ENCODE measurements around the gene CMTR2.

CMTR2 gene, protein sequence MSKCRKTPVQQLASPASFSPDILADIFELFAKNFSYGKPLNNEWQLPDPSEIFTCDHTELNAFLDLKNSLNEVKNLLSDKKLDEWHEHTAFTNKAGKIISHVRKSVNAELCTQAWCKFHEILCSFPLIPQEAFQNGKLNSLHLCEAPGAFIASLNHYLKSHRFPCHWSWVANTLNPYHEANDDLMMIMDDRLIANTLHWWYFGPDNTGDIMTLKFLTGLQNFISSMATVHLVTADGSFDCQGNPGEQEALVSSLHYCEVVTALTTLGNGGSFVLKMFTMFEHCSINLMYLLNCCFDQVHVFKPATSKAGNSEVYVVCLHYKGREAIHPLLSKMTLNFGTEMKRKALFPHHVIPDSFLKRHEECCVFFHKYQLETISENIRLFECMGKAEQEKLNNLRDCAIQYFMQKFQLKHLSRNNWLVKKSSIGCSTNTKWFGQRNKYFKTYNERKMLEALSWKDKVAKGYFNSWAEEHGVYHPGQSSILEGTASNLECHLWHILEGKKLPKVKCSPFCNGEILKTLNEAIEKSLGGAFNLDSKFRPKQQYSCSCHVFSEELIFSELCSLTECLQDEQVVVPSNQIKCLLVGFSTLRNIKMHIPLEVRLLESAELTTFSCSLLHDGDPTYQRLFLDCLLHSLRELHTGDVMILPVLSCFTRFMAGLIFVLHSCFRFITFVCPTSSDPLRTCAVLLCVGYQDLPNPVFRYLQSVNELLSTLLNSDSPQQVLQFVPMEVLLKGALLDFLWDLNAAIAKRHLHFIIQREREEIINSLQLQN

DNA sequence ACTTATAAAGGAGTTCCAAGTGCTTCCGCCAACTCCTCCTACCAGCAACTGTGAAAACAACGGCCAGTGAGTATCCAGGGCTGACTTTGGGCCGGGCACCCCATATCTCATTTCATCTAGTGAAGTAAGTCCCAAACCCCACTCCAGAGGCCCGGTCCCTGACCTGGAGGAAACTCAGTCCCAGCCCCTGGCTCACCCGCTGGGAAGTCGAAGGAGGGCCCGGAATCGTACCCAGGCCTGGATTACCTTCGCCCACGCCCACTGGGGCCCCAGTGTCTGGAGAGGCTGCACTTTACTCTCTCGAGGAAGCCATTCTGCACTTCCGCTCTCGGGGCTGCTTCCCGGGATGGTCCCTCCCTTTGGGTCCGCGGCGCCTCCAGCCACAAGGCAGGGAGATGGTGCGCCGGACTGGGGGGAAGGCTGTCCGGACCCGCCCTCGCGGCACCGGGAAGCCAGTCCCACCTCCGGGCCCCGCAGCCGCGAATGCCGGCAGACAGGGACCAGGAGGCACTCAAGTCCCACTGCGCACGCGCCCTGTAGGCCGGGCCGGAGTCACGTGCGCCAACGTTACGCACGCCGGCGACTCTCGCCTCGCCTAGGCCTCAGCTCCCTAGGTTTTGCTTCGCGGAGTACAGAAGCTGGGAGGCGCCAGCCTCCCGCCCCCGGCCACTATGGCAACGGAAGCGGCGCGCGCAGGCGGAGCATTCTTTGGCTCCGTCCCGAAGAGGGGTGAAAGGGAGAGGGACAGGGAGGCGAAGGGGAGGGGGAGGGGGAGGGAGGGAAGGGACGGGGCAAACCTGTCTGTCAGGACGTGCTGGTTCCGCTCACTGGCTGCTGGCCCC, at the start of gene CMTR2:
CMTR2 (minus strand) TSS at position 513 of the 842 bp plus-strand sequence. CDS start 3,482 bp downstream, outside the sequence.
- TF ChIP-seq, protein P1, sequence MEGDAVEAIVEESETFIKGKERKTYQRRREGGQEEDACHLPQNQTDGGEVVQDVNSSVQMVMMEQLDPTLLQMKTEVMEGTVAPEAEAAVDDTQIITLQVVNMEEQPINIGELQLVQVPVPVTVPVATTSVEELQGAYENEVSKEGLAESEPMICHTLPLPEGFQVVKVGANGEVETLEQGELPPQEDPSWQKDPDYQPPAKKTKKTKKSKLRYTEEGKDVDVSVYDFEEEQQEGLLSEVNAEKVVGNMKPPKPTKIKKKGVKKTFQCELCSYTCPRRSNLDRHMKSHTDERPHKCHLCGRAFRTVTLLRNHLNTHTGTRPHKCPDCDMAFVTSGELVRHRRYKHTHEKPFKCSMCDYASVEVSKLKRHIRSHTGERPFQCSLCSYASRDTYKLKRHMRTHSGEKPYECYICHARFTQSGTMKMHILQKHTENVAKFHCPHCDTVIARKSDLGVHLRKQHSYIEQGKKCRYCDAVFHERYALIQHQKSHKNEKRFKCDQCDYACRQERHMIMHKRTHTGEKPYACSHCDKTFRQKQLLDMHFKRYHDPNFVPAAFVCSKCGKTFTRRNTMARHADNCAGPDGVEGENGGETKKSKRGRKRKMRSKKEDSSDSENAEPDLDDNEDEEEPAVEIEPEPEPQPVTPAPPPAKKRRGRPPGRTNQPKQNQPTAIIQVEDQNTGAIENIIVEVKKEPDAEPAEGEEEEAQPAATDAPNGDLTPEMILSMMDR (IDR thresholded peaks at IDR 0.05; ENCODE audit: low read depth, low read length), result no peak
- DNase-seq (ENCODE audit: extremely low read depth, low read depth), result peak; percentile 93

DNA sequence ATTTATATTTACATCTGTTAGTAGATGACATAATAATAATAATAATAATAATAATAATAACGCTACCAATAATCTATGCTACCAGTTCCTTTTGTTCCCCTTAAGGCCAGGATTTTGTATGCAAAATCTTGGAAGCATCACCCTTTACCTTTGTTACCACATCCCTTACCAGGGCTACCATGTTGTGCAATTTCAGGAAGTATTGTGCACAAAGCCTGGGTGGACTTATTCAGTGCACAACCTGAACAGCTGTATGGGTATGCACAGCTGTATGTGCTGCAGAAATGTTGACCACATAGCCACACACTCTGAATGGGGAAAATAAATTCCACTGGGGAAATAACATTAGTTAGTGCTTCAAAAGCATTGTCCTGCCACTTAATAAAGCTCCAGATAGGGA, 49.4 kb upstream of the CMTR2 start:
- TF ChIP-seq, protein P1 (IDR thresholded peaks at IDR 0.05; ENCODE audit: low read depth, low read length), result no peak
- DNase-seq (ENCODE audit: extremely low read depth, low read depth), result no peak

DNA sequence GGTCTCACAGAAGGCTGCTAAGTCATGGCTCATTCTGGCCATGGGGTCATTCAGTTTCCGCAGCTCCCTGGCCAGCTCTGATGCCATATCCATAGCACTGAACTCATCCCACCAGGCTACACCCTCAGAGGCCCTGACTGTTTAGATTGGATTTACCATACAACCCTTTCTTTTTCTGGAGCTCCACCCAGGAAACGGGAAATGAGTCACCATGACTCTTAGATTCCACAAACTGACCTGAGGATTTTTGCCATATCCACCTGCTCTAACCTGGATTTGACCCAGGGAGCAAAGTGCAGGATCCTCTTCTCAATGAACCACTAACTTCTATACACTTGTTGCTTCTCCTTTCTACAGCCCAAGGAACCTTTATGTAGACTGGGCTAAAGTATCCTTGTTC, 49.0 kb upstream of the CMTR2 start:
- no peak for DNase-seq (ENCODE audit: extremely low read depth, low read depth)
- TF ChIP-seq, protein P1 (IDR thresholded peaks at IDR 0.05; ENCODE audit: low read depth, low read length), result no peak

DNA sequence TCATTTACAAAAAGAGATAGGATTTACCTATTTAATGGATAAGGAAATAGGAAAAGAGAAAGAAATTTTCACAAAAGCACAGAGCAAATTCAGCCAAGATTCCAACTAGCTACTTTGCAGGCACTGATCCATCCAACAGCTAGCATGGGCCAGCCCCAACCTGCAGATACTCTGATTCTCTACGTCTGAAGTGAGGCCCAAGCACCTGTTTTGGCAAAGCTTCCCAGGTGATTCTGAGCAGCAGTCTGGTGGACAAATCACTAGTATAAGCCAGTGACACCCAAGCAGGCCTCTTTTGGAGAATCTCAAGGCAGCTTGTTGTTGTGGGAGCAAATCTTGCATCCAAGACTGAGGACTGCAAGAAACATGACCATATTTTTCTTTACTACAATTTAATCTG, 48.4 kb upstream of the CMTR2 start:
- TF ChIP-seq, protein P1 (IDR thresholded peaks at IDR 0.05; ENCODE audit: low read depth, low read length), result no peak
- DNase-seq (ENCODE audit: extremely low read depth, low read depth), result no peak

DNA sequence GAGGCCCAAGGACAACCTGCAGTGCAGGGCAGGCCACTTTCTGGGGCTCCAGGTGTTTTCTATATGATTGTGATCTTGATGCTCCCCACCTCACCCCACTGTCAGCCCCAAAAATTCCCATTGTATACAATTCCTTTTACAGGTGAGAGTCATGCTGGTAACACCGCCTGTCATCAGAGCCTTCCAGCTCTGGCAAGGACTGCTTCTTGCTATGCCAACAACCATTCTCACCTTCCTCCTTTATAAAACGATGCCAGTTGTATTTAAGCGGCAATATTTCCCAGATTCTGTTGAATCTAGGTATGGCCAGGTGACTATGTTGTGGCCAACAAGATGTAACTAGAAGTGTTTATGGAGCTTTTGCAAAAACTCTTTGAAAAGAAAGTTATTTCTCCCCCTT, 38.9 kb upstream of the CMTR2 start:
- no peak for DNase-seq (ENCODE audit: extremely low read depth, low read depth)
- TF ChIP-seq, protein P1 (IDR thresholded peaks at IDR 0.05; ENCODE audit: low read depth, low read length), result no peak

DNA sequence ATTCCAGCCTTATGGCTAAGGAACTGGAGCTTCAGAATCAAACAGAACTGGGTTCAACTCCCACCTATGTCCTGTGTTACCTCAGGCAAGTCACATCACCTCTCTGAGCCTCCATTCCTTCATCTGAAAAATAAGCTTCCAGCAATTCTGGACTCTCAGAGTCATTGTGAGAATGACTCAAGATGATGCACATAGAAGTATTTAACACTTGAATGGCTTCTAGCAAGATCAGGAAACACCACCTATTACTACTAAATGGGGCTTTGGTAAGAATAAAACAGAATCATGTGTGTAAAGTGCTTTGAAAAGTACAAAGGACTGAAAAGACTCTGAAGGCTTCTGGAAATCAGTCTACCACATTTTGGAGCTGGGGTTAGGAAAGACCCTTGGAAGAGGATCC, 38.5 kb upstream of the CMTR2 start:
- TF ChIP-seq, protein P1 (IDR thresholded peaks at IDR 0.05; ENCODE audit: low read depth, low read length), result no peak
- no peak for DNase-seq (ENCODE audit: extremely low read depth, low read depth)
